Measurements from ENCODE around the gene VEGFC. TPM values are rescaled to one million over a fixed set of nuclear protein-coding genes. Genes with fewer than 3 reads are reported as not detected.

The VEGFC gene
- total RNA-seq, 1 donor from 2014 or later, result 8.7 TPM

DNA sequence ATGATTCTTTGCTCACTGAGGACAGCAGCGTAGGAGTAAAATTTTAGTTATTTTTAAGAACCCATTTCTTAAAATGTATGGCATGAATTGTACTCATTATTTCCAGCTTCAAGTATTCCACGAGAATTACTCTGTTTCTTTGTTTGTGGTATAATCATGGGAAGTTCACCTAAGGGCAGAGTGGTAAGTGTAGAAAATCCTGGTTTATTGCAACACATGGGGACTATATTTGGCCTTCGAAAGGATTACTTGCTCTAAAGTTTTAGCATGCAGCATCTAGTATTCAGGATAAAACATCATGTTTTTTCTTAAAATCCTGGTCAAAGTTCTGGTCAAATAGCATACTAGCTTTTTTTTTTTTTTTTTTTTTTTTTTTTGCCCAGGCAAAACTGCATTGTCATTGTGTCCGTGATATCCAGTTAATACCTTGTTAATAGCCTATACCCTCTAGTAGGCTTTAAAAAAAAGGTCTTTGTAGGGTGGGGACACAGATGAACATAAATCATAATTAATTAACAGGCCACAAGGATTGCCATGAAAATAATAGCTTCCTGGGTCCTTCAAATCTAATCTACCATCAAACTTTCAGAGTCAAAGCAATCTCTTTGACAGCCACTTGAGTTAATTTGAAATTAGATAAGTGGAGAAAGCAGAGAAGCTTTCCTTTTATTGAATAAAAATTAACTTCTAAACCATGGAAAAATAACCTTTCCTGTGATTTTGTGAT, 44.6 kb upstream of the VEGFC start:
- FAIRE-seq (no peak), DNase-seq (ENCODE audit: low read depth) (no peak)
- TF ChIP-seq, protein P1, sequence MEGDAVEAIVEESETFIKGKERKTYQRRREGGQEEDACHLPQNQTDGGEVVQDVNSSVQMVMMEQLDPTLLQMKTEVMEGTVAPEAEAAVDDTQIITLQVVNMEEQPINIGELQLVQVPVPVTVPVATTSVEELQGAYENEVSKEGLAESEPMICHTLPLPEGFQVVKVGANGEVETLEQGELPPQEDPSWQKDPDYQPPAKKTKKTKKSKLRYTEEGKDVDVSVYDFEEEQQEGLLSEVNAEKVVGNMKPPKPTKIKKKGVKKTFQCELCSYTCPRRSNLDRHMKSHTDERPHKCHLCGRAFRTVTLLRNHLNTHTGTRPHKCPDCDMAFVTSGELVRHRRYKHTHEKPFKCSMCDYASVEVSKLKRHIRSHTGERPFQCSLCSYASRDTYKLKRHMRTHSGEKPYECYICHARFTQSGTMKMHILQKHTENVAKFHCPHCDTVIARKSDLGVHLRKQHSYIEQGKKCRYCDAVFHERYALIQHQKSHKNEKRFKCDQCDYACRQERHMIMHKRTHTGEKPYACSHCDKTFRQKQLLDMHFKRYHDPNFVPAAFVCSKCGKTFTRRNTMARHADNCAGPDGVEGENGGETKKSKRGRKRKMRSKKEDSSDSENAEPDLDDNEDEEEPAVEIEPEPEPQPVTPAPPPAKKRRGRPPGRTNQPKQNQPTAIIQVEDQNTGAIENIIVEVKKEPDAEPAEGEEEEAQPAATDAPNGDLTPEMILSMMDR (IDR thresholded peaks at IDR 0.05; ENCODE audit: insufficient read depth, low read length, severe bottlenecking), result no peak
- no peak overlapping the region for H3K4me3 ChIP-seq (ENCODE audit: low read depth, low read length)
- H3K27me3 ChIP-seq (ENCODE audit: control insufficient read depth, insufficient read depth, low read length), result no peaks in the 10 kb centered on the region
- no peaks in the 10 kb centered on the region for H3K36me3 ChIP-seq (ENCODE audit: control insufficient read depth, insufficient read depth, low read length)

DNA sequence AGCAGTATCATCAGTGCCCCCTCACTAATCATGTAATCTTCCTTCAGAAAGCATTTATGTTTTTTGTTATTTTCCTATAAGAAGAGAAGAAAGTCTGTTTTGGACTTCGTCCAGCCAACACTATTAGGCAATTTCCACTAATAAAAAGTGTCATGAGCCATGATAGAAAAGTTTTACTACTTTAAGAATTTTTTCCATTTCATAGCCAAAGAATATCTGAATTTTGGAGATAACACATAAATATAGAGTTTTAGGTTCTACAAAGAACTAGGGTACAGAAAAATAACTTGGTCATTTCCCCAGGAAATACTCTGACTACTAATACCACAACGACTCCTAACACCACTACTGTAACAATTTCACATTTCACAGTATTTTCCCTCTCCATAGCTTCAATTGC, 41.8 kb upstream of the VEGFC start:
- FAIRE-seq, result no peak
- TF ChIP-seq, protein P1 (IDR thresholded peaks at IDR 0.05; ENCODE audit: insufficient read depth, low read length, severe bottlenecking), result no peak
- H3K36me3 ChIP-seq (ENCODE audit: control insufficient read depth, insufficient read depth, low read length), result no peaks in the 10 kb centered on the region
- no peaks in the 10 kb centered on the region for H3K27me3 ChIP-seq (ENCODE audit: control insufficient read depth, insufficient read depth, low read length)
- H3K4me3 ChIP-seq (ENCODE audit: low read depth, low read length), result no peak overlapping the region
- no peak for DNase-seq (ENCODE audit: low read depth)

DNA sequence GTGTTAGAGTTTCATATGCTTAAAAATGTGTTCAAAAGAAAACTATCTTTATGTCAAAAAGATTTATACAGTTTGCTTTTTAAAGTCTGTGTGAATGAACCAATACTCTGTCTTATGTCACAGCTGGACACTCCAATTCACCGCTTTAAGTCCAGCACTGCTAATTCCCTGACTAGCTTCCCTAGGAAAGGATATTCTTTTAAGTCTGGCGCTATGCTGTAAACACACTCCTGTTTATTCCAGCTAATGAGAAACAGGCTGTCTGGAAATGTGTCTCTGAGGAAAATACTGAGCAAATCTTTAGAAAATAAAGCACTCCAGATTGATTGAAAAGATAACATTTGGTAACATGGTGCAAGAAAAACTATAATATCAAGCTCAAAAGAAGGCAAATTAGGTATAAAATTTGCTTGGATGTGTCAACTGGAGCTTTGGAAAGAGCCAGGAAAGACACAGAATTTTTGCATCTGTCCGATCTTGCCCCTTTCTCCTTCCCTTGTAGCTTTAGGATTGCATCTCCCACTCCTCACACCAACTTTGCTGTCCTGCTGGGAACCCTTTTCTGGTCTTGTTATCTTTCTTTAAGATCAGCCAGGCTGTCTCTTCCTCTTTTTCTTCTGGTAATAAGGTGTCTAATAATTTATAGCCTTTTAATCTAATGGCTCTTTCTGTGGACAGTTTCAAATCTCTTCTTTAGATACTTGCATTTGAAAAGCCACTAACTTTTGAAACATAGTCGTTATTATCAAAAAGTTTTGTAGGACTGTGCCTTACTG, 40.9 kb upstream of the VEGFC start:
- FAIRE-seq, result no peak
- TF ChIP-seq, protein P1 (IDR thresholded peaks at IDR 0.05; ENCODE audit: insufficient read depth, low read length, severe bottlenecking), result no peak

DNA sequence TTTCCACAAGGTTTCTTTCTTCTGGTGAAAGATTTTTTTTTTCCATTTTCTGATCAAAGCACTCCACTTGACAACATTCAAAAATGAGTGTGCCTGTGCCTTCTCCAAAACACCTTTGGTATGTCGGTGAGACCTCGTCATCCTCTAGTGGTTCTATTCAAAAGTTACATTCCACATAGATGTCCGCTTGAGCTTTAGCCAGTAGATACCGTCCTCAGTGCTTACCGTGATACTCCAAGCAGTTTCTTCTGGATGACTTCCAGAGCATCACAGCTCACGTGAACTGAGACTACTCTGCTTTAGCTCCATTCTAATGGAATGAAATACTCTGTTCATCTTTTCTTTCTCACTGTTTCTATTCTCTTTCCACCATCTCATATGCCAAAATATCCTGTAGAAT, 38.2 kb upstream of the VEGFC start:
- H3K27me3 ChIP-seq (ENCODE audit: control insufficient read depth, insufficient read depth, low read length), result no peaks in the 10 kb centered on the region
- FAIRE-seq (no peak), DNase-seq (ENCODE audit: low read depth) (peak; percentile 16)
- TF ChIP-seq, protein P1 (IDR thresholded peaks at IDR 0.05; ENCODE audit: insufficient read depth, low read length, severe bottlenecking), result no peak
- H3K4me3 ChIP-seq (ENCODE audit: low read depth, low read length), result no peak overlapping the region
- H3K36me3 ChIP-seq (ENCODE audit: control insufficient read depth, insufficient read depth, low read length), result no peaks in the 10 kb centered on the region

More for the DNA sequence above, 40.9 kb upstream of the VEGFC start:
- Histone ChIP-seq H3K4me3 (ENCODE audit: low read depth, low read length) (no peak overlapping the region), H3K36me3 (ENCODE audit: control insufficient read depth, insufficient read depth, low read length) (no peaks in the 10 kb centered on the region), H3K27me3 (ENCODE audit: control insufficient read depth, insufficient read depth, low read length) (no peaks in the 10 kb centered on the region)
- no peak for DNase-seq (ENCODE audit: low read depth)

DNA sequence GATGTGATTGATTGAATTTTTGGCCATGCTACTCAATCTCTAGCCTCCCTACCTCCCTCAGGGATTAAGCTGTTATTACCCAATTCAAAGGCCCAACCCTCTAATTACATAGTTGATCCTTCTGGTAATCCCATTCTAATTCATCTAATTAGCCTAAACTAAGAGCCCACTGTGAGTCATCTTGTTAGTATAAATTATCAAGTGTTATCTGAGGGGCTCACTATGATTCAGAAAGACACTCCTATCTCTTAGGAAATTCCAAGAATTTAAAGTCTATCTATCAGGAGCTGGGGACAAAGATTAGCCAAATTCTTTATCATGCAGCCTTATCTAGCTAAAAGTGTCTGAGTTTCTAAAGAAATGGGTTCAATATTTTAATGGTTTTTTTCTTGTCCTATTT, 32.9 kb upstream of the VEGFC start:
- Histone ChIP-seq H3K36me3 (ENCODE audit: control insufficient read depth, insufficient read depth, low read length) (no peaks in the 10 kb centered on the region), H3K27me3 (ENCODE audit: control insufficient read depth, insufficient read depth, low read length) (no peaks in the 10 kb centered on the region), H3K4me3 (ENCODE audit: low read depth, low read length) (no peak overlapping the region)
- FAIRE-seq (no peak), DNase-seq (ENCODE audit: low read depth) (no peak)
- TF ChIP-seq, protein P1 (IDR thresholded peaks at IDR 0.05; ENCODE audit: insufficient read depth, low read length, severe bottlenecking), result no peak

All from bronchial epithelial cell (primary cell).